H1 (cell line): ENCODE results near the gene PLAU. TPM values are rescaled to one million over a fixed set of nuclear protein-coding genes. Genes with fewer than 3 reads are reported as not detected.

ENCODE experiments used
- CTCF ChIA-PET: fragments of 300-600 bp; sonication (Branson Sonifier 250); formaldehyde crosslinking; loops from one replicate; lab custom pipeline; 2021; ENCODE audit not compliant: partially characterized antibody; lab: Charles Lee
- POLR2A ChIA-PET: fragments of 300-600 bp; sonication (Branson Sonifier 250); formaldehyde crosslinking; loops from one replicate; lab custom pipeline; 2021; ENCODE audit warnings: inconsistent platforms; ENCODE audit not compliant: partially characterized antibody; lab: Charles Lee
- DNase-seq, 2 experiments: peaks; one replicate each; pipeline versions ENCODE4 v3.0.0 to v3.0.0-alpha.2; 2010 to 2022; ENCODE audit warnings: low spot score in 2 of 2, low read depth in 1 of 2, mixed read lengths in 1 of 2
- FAIRE-seq: peaks from 2 replicates; lab custom pipeline; 2011; peaks lifted over from hg19 to GRCh38; lab: Jason Lieb, UNC
- H2AFZ ChIP-seq: 2 replicates; pipeline ENCODE4 v1.8.1; 2012; ENCODE audit warnings: low read length, inconsistent platforms
- H2AK5ac ChIP-seq: 2 replicates; pipeline ENCODE4 v1.6.1; 2013; ENCODE audit warnings: low read depth, low read length
- H2BK120ac ChIP-seq: replicated peaks from 2 replicates; pipeline ENCODE3; 2013; ENCODE audit warnings: low read depth, low read length, inconsistent platforms
- H2BK12ac ChIP-seq: 2 replicates; pipeline ENCODE4 v1.6.1; 2013; ENCODE audit warnings: low read depth, low read length
- H2BK15ac ChIP-seq: 2 replicates; pipeline ENCODE4 v1.6.1; 2013; ENCODE audit warnings: low read length
- H2BK20ac ChIP-seq: 2 replicates; pipeline ENCODE4 v1.6.1; 2013; ENCODE audit warnings: low read length
- H2BK5ac ChIP-seq: 2 replicates; pipeline ENCODE4 v1.6.1; 2013; ENCODE audit warnings: low read depth, low read length
- H3K14ac ChIP-seq: 2 replicates; pipeline ENCODE4 v1.6.1; 2013; ENCODE audit warnings: inconsistent platforms; ENCODE audit not compliant: insufficient read length
- H3K18ac ChIP-seq: 2 replicates; pipeline ENCODE4 v1.6.1; 2013; ENCODE audit warnings: low read length; ENCODE audit errors: extremely low read depth
- H3K23ac ChIP-seq: 2 replicates; pipeline ENCODE4 v1.6.1; 2013; ENCODE audit warnings: inconsistent platforms; ENCODE audit not compliant: insufficient read length
- H3K23me2 ChIP-seq: 2 replicates; pipeline ENCODE4 v1.6.1; 2013; ENCODE audit warnings: low read depth, low read length
- H3K27ac ChIP-seq: 2 replicates; pipeline ENCODE4 v1.6.1; 2011; ENCODE audit warnings: low read depth, low read length, inconsistent platforms
- H3K27me3 ChIP-seq, 4 experiments: replicated peaks in 1 of 4; 1 replicate in 1 of 4; 2 replicates in 3 of 4; pipeline versions ENCODE4 v1.6.1 to v1.8.1; 2011 to 2013; ENCODE audit warnings: low read length in 3 of 4, mild to moderate bottlenecking in 3 of 4, inconsistent platforms in 2 of 4, mixed read lengths in 2 of 4, moderate library complexity in 1 of 4; ENCODE audit not compliant: control insufficient read depth in 3 of 4, insufficient read depth in 3 of 4; ENCODE audit errors: extremely low read depth in 1 of 4
- H3K36me3 ChIP-seq, 4 experiments: 2 replicates each; pipeline versions ENCODE4 v1.6.1 to v1.8.1; 2011 to 2013; ENCODE audit warnings: mild to moderate bottlenecking in 4 of 4, low read length in 3 of 4, moderate library complexity in 2 of 4, control low read depth in 1 of 4, inconsistent platforms in 1 of 4; ENCODE audit not compliant: insufficient read depth in 4 of 4, control insufficient read depth in 2 of 4
- H3K4ac ChIP-seq: replicated peaks from 2 replicates; pipeline ENCODE3; 2013; ENCODE audit warnings: low read length, low read depth, mixed read lengths, inconsistent platforms; ENCODE audit not compliant: insufficient read length
- H3K4me1 ChIP-seq, 4 experiments: replicated peaks in 1 of 4; 1 replicate in 1 of 4; 2 replicates in 3 of 4; pipeline versions ENCODE4 v1.6.1 to v1.8.1; 2011 to 2013; ENCODE audit warnings: low read length in 3 of 4, inconsistent platforms in 2 of 4, mixed read lengths in 1 of 4; ENCODE audit not compliant: insufficient read depth in 4 of 4, control insufficient read depth in 3 of 4
- H3K4me2 ChIP-seq, 2 experiments: 2 replicates each; pipeline versions ENCODE4 v1.6.1 to v1.8.1; 2011 to 2013; ENCODE audit warnings: low read depth in 2 of 2, low read length in 2 of 2, control low read depth in 1 of 2, inconsistent platforms in 1 of 2, mild to moderate bottlenecking in 1 of 2; ENCODE audit not compliant: insufficient read depth in 1 of 2
- H3K4me3 ChIP-seq, 4 experiments: fragments of 200-600, 300-600 bp in 1 of 4; sonication (generic), shearing (Covaris generic), sonication (Bioruptor Twin) in 1 of 4; 2 replicates each; pipeline versions ENCODE4 v1.5.1 to v1.8.1; 2011 to 2016; ENCODE audit warnings: low read length in 4 of 4, low read depth in 3 of 4, control low read depth in 2 of 4, inconsistent platforms in 2 of 4, mild to moderate bottlenecking in 2 of 4, mixed read lengths in 1 of 4, moderate library complexity in 1 of 4; ENCODE audit not compliant: insufficient read depth in 2 of 4; ENCODE audit errors: extremely low read depth in 1 of 4
- H3K56ac ChIP-seq: replicated peaks from 2 replicates; pipeline ENCODE3; 2013; ENCODE audit warnings: low read depth, mild to moderate bottlenecking, mixed read lengths, low read length, inconsistent platforms; ENCODE audit not compliant: insufficient read length
- H3K79me1 ChIP-seq: 2 replicates; pipeline ENCODE4 v1.6.1; 2013; ENCODE audit warnings: low read depth, low read length, control low read depth
- H3K79me2 ChIP-seq, 2 experiments: 2 replicates each; pipeline versions ENCODE4 v1.6.1 to v1.8.1; 2012 to 2013; ENCODE audit warnings: low read length in 2 of 2, mild to moderate bottlenecking in 2 of 2, inconsistent platforms in 1 of 2; ENCODE audit not compliant: insufficient read depth in 2 of 2, control insufficient read depth in 1 of 2
- H3K9ac ChIP-seq, 4 experiments: replicated peaks in 1 of 4; 1 replicate in 1 of 4; 2 replicates in 3 of 4; pipeline versions ENCODE4 v1.6.1 to v1.8.1; 2011 to 2013; ENCODE audit warnings: low read depth in 3 of 4, low read length in 3 of 4, control low read depth in 2 of 4, mild to moderate bottlenecking in 2 of 4, moderate library complexity in 2 of 4, inconsistent platforms in 1 of 4; ENCODE audit errors: extremely low read depth in 1 of 4
- H3K9me3 ChIP-seq, 2 experiments: 2 replicates each; pipeline versions ENCODE4 v1.6.1 to v1.8.1; 2012 to 2013; ENCODE audit warnings: mild to moderate bottlenecking in 2 of 2, moderate library complexity in 2 of 2, control low read depth in 1 of 2, inconsistent platforms in 1 of 2, low read depth in 1 of 2, low read length in 1 of 2, mixed read lengths in 1 of 2; ENCODE audit not compliant: insufficient read depth in 2 of 2
- H4K20me1 ChIP-seq, 2 experiments: replicated peaks in 1 of 2; 2 replicates each; pipeline versions ENCODE3 to v1.8.1; 2011 to 2013; ENCODE audit warnings: inconsistent platforms in 2 of 2, low read length in 2 of 2, mild to moderate bottlenecking in 1 of 2; ENCODE audit not compliant: insufficient read depth in 2 of 2, control insufficient read depth in 1 of 2
- H4K5ac ChIP-seq: 2 replicates; pipeline ENCODE4 v1.6.1; 2013; ENCODE audit warnings: low read length, low read depth, mixed read lengths, inconsistent platforms; ENCODE audit not compliant: insufficient read length
- H4K8ac ChIP-seq: 2 replicates; pipeline ENCODE4 v1.8.0; 2013; ENCODE audit warnings: mild to moderate bottlenecking, moderate library complexity, low read length, inconsistent platforms; ENCODE audit not compliant: insufficient read depth; ENCODE audit errors: extremely low read depth
- H4K91ac ChIP-seq: replicated peaks from 2 replicates; pipeline ENCODE3; 2013; ENCODE audit warnings: low read length, mixed read lengths, inconsistent platforms; ENCODE audit not compliant: insufficient read length
- HDAC2 ChIP-seq, 2 experiments: fragments of 300-600 bp in 1 of 2; sonication (generic) in 1 of 2; IDR thresholded peaks; 2 replicates each; pipeline ENCODE4 v1.6.1; 2011 to 2012; ENCODE audit warnings: low read depth in 2 of 2, low read length in 2 of 2, mild to moderate bottlenecking in 2 of 2, moderate library complexity in 2 of 2, borderline replicate concordance in 1 of 2, inconsistent platforms in 1 of 2
- JUN ChIP-seq: IDR thresholded peaks from 2 replicates; pipeline ENCODE4 v1.6.1; 2011; ENCODE audit warnings: low read depth, mild to moderate bottlenecking, improper control_type of control experiment, low read length
- MAX ChIP-seq: IDR thresholded peaks from 2 replicates; pipeline ENCODE4 v1.6.1; 2012; ENCODE audit warnings: inconsistent platforms
- SAP30 ChIP-seq: fragments of 300-600 bp; sonication (generic); IDR thresholded peaks from 2 replicates; pipeline ENCODE4 v1.7.1; 2012; ENCODE audit warnings: low read length, moderate library complexity, mild to moderate bottlenecking, inconsistent platforms; ENCODE audit not compliant: insufficient read depth, insufficient replicate concordance
- SIRT6 ChIP-seq: IDR thresholded peaks from one replicate; pipeline ENCODE4 v1.7.1; 2012; ENCODE audit warnings: low read length, inconsistent platforms
- TCF12 ChIP-seq: IDR thresholded peaks from 2 replicates; pipeline ENCODE4 v1.6.1; 2011; ENCODE audit warnings: low read depth, mild to moderate bottlenecking, low read length
- WGBS, 2 experiments: shearing (Covaris generic) in 1 of 2; methylation state at CpG; one replicate each; pipeline versions ENCODE4 v1.1.6 to v1.1.7; 2013 to 2015; ENCODE audit warnings: low lambda C conversion rate in 2 of 2, mixed read lengths in 2 of 2, inconsistent platforms in 1 of 2, low coverage in 1 of 2, missing lambda C conversion rate in 1 of 2; ENCODE audit not compliant: insufficient replicate concordance in 2 of 2, insufficient coverage in 1 of 2, insufficient read length in 1 of 2; ENCODE audit errors: extremely low coverage in 1 of 2, missing lambda C conversion rate in 1 of 2; 5-methylcytosine and 5-hydroxymethylcytosine counted together
- polyA plus RNA-seq, 7 experiments: library from polyadenylated mRNA; depleted of rRNA in 3 of 7; stranded (reverse) in 5 of 7; unstranded in 2 of 7; fragments of >200 nt in 5 of 7; fragments of 200-250 nt in 2 of 7; gene quantifications; 1 replicate in 5 of 7; 2 replicates in 1 of 7; 4 replicates in 1 of 7; pipeline versions ENCODE4 v1.2.1 to v1.2.3, GENCODE V29; 2011 to 2013; ENCODE audit warnings: missing spikeins in 2 of 7, mixed read lengths in 2 of 7
- total RNA-seq: library from RNA; stranded (reverse); fragmentation: NEBNext Ultra II Directional; extraction: Animal tissue kit (Norgen Biotek cat#: 25700); gene quantifications from 2 replicates; pipeline ENCODE4 v1.2.1, GENCODE V29; 2021
- TF ChIP-seq, protein P1 (sequence below): IDR thresholded peaks from 2 replicates; pipeline ENCODE4 v1.6.1; 2011; ENCODE audit warnings: low read length, improper control_type of control experiment

PLAU gene
- total and polyA plus RNA-seq, 2 of the 8 experiments (the other 6 are each of a cell fraction or from before 2014, with no cell fraction given) = 16.2 to 26.1 TPM

- H2BK5ac ChIP-seq = peak overlapping the region; percentile 100
- peak overlapping the region; percentile 73 for H3K56ac ChIP-seq
- H3K4me2 ChIP-seq = peak overlapping the region; percentile 65 to 75
- H3K23ac ChIP-seq = no peak overlapping the region
- peak overlapping the region; percentile 99 for H2AK5ac ChIP-seq
- peak overlapping the region; percentile 96 for H2BK20ac ChIP-seq
- no peaks in the 10 kb centered on the region for H3K36me3 ChIP-seq
- peak; percentile 80 to 96 for DNase-seq
- H4K8ac ChIP-seq = peak overlapping the region; percentile 81; the same call in 1 of the 2 replicates
- no peak overlapping the region for H2AFZ ChIP-seq
- H3K14ac ChIP-seq = no peak overlapping the region
- no peaks in the 10 kb centered on the region for H3K79me2 ChIP-seq
- no peak overlapping the region for H2BK15ac ChIP-seq
- H4K91ac ChIP-seq = peak overlapping the region; percentile 93
- H3K9ac ChIP-seq = peak overlapping the region in 3 of 4 experiments; percentile 84 to 91 (median 87); a peak in 6 of 7 replicates
- CTCF ChIA-PET = interaction anchor here (1.1 to 3.4 kb wide), 9 partner anchors 9 to 98 kb away, joined by 3 to 16 read pairs (median 5); no protein-coding TSS in a partner anchor
- H3K4ac ChIP-seq = peak overlapping the region; percentile 95
- no peaks in the 10 kb centered on the region for H3K27me3 ChIP-seq
- H4K20me1 ChIP-seq = no peaks in the 10 kb centered on the region
- no peaks in the 10 kb centered on the region for H3K23me2 ChIP-seq
- H4K5ac ChIP-seq = peak overlapping the region; percentile 89
- H3K4me3 ChIP-seq = peak overlapping the region in 1 of 4 experiments; percentile 38; a peak in 2 of 8 replicates
- H2BK120ac ChIP-seq = peak overlapping the region; percentile 99
- peaks cover 18 to 38% (median 31%) of the 10 kb centered on the region in 4 experiments for H3K4me1 ChIP-seq
- no peaks in the 10 kb centered on the region for H3K79me1 ChIP-seq
- H3K27ac ChIP-seq = peak overlapping the region; percentile 98
- H3K9me3 ChIP-seq = no peaks in the 10 kb centered on the region
- WGBS, 2 experiments = 3% methylated on average over 16 of the region's 16 CpGs; no CpG with 5 or more reads in 1 of the 2 experiments
- H2BK12ac ChIP-seq = peak overlapping the region; percentile 99
- POLR2A ChIA-PET = interaction anchor here (0.6 to 8.5 kb wide), 48 partner anchors 7 to 210 kb away, joined by 3 to 261 read pairs (median 6); partner anchors contain the start of genes ADK, AP3M1, PLAU and VCL
- H3K18ac ChIP-seq = peak overlapping the region; percentile 95
- peak; percentile 88 for FAIRE-seq
- TF ChIP-seq SAP30 (no peak), MAX (peak; percentile 78), JUN (peak; percentile 21; the same call in 1 of the 2 replicates), TCF12 (peak; percentile 75), HDAC2 (IDR thresholded peaks at IDR 0.05; ENCODE audit: borderline replicate concordance in 1 of 2, low read depth in 2 of 2, low read length in 2 of 2) (peak in 1 of 2 experiments; percentile 77; a peak in 1 of 4 replicates), SIRT6 (no peak)
- TF ChIP-seq, protein P1, sequence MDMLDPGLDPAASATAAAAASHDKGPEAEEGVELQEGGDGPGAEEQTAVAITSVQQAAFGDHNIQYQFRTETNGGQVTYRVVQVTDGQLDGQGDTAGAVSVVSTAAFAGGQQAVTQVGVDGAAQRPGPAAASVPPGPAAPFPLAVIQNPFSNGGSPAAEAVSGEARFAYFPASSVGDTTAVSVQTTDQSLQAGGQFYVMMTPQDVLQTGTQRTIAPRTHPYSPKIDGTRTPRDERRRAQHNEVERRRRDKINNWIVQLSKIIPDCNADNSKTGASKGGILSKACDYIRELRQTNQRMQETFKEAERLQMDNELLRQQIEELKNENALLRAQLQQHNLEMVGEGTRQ = no peak
These were observed 55.2 kb downstream of the PLAU start for GRCh38 chr10:73965890-73966768.
